Muscle layer of colon (tissue), 2 donors: ENCODE measurements around the gene HELB.

Experiments
- H3K27ac ChIP-seq: one replicate; pipeline ENCODE4 v1.7.0; 2013; ENCODE audit warnings: low read depth, mild to moderate bottlenecking, low read length, moderate library complexity
- H3K27me3 ChIP-seq, 2 donors: one replicate each; pipeline ENCODE4 v1.7.0; 2013; ENCODE audit warnings: low read length in 2 of 2, mild to moderate bottlenecking in 2 of 2; ENCODE audit not compliant: insufficient read depth in 2 of 2, control insufficient read depth in 1 of 2
- H3K36me3 ChIP-seq: one replicate; pipeline ENCODE4 v1.7.0; 2013; ENCODE audit warnings: mild to moderate bottlenecking, low read length; ENCODE audit not compliant: insufficient read depth
- H3K4me1 ChIP-seq: one replicate; pipeline ENCODE4 v1.7.0; 2013; ENCODE audit warnings: mild to moderate bottlenecking, low read length; ENCODE audit not compliant: insufficient read depth
- H3K4me3 ChIP-seq, 2 donors: one replicate each; pipeline ENCODE4 v1.7.0; 2013; ENCODE audit warnings: low read length in 2 of 2, low read depth in 1 of 2, mild to moderate bottlenecking in 1 of 2, moderate library complexity in 1 of 2
- H3K9ac ChIP-seq: one replicate; pipeline ENCODE4 v1.7.0; 2013; ENCODE audit warnings: low read length
- H3K9me3 ChIP-seq: one replicate; pipeline ENCODE4 v1.7.0; 2013; ENCODE audit warnings: mild to moderate bottlenecking, low read length
- donor health status: abdominal sarcoma.
- donor health status: Adenocarcinoma of cecum.

The HELB gene

GRCh38 chr12:66301944-66302826, at the start of gene HELB:
Gene HELB (plus strand): TSS chr12:66302493. CDS start chr12:66302604, 111 bp downstream.
- H3K9ac ChIP-seq, result peak within 1 kb of the TSS; percentile 87
- H3K36me3 ChIP-seq, result no peaks in the 10 kb centered on the region
- peaks cover 8% of the 10 kb centered on the region for H3K4me1 ChIP-seq
- H3K9me3 ChIP-seq, result no peaks in the 10 kb centered on the region
- H3K27ac ChIP-seq, result peak within 1 kb of the TSS; percentile 50
- H3K4me3 ChIP-seq, result peak within 1 kb of the TSS; percentile 76 to 100
- H3K27me3 ChIP-seq, result no peaks in the 10 kb centered on the region

DNA sequence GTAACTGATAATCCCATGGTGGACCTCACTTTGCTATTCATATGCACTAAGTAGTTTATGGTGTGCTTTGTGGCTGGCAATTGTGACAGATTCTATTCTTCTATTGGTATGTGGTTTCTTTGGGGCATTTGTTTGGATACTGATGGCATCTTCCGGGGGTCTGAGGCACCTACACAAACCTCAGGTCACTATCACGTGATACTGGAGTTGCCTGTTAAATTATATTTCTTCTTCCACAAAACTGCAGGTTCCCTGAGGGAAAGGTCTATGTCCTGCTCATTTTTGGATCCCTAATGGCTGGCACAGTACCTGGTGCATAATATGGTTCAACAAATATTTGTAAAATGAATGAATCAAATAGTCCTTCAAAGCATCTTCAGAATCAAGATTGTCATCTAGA, 49.5 kb upstream of the HELB start:
- Histone ChIP-seq H3K4me1 (no peaks in the 10 kb centered on the region), H3K4me3 (no peak overlapping the region), H3K27ac (no peak overlapping the region), H3K9me3 (no peaks in the 10 kb centered on the region), H3K27me3 (no peaks in the 10 kb centered on the region), H3K9ac (no peak overlapping the region), H3K36me3 (no peaks in the 10 kb centered on the region)

- Histone ChIP-seq H3K9ac (no peak overlapping the region), H3K4me3 (no peak overlapping the region), H3K27me3 (no peaks in the 10 kb centered on the region), H3K36me3 (no peaks in the 10 kb centered on the region), H3K4me1 (no peaks in the 10 kb centered on the region), H3K9me3 (no peaks in the 10 kb centered on the region), H3K27ac (no peak overlapping the region)
These were observed 46.6 kb upstream of the HELB start for GRCh38 chr12:66255737-66256136.

DNA sequence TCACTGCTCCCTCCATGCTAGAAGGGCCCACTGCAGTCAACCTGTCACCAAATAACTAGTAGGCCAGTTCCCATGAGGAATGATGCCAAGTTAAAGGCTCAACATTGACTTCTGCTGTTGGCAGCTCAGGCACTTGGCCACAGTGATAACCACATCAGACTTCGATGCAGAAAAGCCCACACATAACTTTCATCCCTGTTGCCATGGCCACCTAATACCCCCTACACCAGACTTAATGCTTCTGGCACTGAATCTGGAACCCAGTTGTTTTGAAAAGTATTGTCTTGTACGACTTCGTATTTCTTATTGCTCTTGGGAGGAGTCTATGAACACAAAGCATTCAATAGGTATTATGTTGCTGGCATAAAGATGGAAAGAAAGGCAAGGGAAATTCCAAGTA, 44.3 kb upstream of the HELB start:
- no peak overlapping the region for H3K4me3 ChIP-seq
- H3K9me3 ChIP-seq, result no peaks in the 10 kb centered on the region
- no peaks in the 10 kb centered on the region for H3K4me1 ChIP-seq
- no peaks in the 10 kb centered on the region for H3K27me3 ChIP-seq
- no peaks in the 10 kb centered on the region for H3K36me3 ChIP-seq
- no peak overlapping the region for H3K9ac ChIP-seq
- H3K27ac ChIP-seq, result no peak overlapping the region

GRCh38 chr12:66262737-66263136, 39.6 kb upstream of the HELB start:
- Histone ChIP-seq H3K36me3 (no peaks in the 10 kb centered on the region), H3K9me3 (no peaks in the 10 kb centered on the region), H3K27ac (no peak overlapping the region), H3K27me3 (no peaks in the 10 kb centered on the region), H3K4me3 (no peak overlapping the region), H3K4me1 (no peaks in the 10 kb centered on the region), H3K9ac (no peak overlapping the region)

GRCh38 chr12:66268562-66268961, 33.7 kb upstream of the HELB start:
- Histone ChIP-seq H3K27me3 (no peaks in the 10 kb centered on the region), H3K9me3 (no peaks in the 10 kb centered on the region), H3K27ac (no peak overlapping the region), H3K9ac (no peak overlapping the region), H3K36me3 (no peaks in the 10 kb centered on the region), H3K4me3 (no peak overlapping the region), H3K4me1 (no peaks in the 10 kb centered on the region)

DNA sequence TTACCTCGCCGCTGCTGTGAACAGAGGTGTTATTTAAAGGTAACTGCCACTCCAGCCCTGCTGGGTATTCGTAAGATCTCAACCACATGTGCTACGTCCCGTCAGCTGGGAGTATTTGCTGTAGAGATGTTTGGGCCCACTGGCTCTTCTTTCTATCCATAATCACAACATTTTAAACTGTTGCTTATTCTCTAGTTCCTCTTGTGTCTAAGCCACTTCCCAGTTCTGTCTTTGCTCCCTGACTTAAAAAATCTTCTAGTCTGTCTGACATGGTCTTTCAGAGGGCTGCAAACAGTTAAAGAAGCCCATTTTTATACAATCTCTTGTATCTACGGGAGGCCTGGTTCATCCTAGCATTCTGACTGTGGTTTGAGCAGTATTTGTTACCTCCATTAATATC, 33.2 kb upstream of the HELB start:
- Histone ChIP-seq H3K27me3 (no peaks in the 10 kb centered on the region), H3K27ac (no peak overlapping the region), H3K9ac (no peak overlapping the region), H3K36me3 (no peaks in the 10 kb centered on the region), H3K9me3 (no peaks in the 10 kb centered on the region), H3K4me1 (no peaks in the 10 kb centered on the region), H3K4me3 (no peak overlapping the region)

- H3K4me3 ChIP-seq, result no peak overlapping the region
- H3K27ac ChIP-seq, result no peak overlapping the region
These were observed 32.4 kb upstream of the HELB start for GRCh38 chr12:66269757-66270383.

DNA sequence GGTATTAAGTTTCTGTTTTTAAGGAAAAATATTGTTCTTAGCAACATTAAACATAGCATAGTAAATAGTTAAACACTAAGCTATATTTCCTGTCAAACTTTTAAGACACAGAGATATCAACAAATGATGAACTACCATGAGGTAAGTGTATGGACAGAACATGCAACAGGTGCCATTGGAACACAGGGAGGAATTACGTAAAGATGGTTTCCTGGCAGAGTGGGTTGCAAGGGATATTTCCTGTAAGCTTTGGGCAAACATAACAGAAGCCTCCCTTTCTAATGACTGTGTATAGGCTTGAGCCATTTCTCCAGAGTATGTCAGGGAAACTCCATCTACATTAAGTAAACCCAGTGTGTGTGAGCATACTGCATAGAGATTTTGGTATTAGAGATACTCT, 31.7 kb upstream of the HELB start:
- H3K9me3 ChIP-seq, result no peaks in the 10 kb centered on the region
- H3K9ac ChIP-seq, result no peak overlapping the region
- H3K27ac ChIP-seq, result no peak overlapping the region
- H3K4me3 ChIP-seq, result no peak overlapping the region
- no peaks in the 10 kb centered on the region for H3K27me3 ChIP-seq
- H3K4me1 ChIP-seq, result no peaks in the 10 kb centered on the region
- H3K36me3 ChIP-seq, result no peaks in the 10 kb centered on the region

More at GRCh38 chr12:66269757-66270383, 32.4 kb upstream of the HELB start:
- Histone ChIP-seq H3K4me1 (no peaks in the 10 kb centered on the region), H3K9me3 (no peaks in the 10 kb centered on the region), H3K27me3 (no peaks in the 10 kb centered on the region), H3K36me3 (no peaks in the 10 kb centered on the region), H3K9ac (no peak overlapping the region)

- H3K27ac ChIP-seq, result no peak overlapping the region
- no peaks in the 10 kb centered on the region for H3K27me3 ChIP-seq
- no peak overlapping the region for H3K9ac ChIP-seq
- no peaks in the 10 kb centered on the region for H3K9me3 ChIP-seq
- no peaks in the 10 kb centered on the region for H3K36me3 ChIP-seq
- H3K4me3 ChIP-seq, result no peak overlapping the region
- H3K4me1 ChIP-seq, result no peaks in the 10 kb centered on the region
These were observed 29.6 kb upstream of the HELB start for GRCh38 chr12:66272650-66273049.

DNA sequence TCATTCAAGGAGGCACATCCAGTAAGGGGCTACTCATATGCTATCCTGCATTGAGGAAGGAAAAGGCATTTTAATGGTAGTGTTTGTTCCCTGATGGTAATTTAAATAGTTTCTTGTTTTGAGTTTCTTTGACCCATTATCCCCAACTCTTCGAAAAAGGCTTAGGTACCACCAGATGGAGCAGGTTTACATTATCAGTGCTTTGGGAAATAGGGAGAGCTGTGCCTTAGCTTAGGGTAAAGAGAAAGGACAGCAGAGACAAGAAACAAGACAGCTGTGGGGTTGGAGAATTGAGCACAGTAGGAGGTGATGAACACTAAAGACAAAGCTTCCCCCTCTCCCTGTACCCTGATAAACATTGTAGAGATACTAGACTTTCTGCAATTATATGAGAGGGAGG, 29.1 kb upstream of the HELB start:
- no peaks in the 10 kb centered on the region for H3K9me3 ChIP-seq
- no peak overlapping the region for H3K4me3 ChIP-seq
- no peaks in the 10 kb centered on the region for H3K36me3 ChIP-seq
- no peaks in the 10 kb centered on the region for H3K4me1 ChIP-seq
- no peak overlapping the region for H3K27ac ChIP-seq
- H3K27me3 ChIP-seq, result no peaks in the 10 kb centered on the region
- H3K9ac ChIP-seq, result no peak overlapping the region

DNA sequence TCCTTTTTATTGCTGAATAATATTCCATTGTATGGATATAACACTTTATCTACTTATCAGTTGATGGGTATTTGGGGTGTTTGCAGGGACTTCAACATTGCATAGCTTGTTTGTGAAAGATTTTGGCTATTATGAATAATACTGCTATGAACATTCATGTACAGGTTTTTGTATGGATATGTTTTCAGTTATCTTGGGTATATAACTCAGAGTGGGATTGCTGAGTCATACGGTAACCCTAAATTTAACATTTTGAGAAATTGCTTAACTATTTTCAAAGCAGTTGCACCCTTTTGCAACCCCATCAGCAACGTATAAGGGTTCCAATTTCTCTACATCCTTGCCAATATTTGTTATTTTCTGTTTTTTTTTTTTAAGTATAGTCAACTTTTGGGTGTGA, 27.3 kb upstream of the HELB start:
- Histone ChIP-seq H3K27me3 (no peaks in the 10 kb centered on the region), H3K27ac (no peak overlapping the region), H3K4me1 (no peaks in the 10 kb centered on the region), H3K9ac (no peak overlapping the region), H3K4me3 (no peak overlapping the region), H3K36me3 (no peaks in the 10 kb centered on the region), H3K9me3 (no peaks in the 10 kb centered on the region)
